Suprapubic skin (tissue), 4 donors: ENCODE data around the gene HIGD2B. TPM values are rescaled to one million over a fixed set of nuclear protein-coding genes. Genes with fewer than 3 reads are reported as not detected.
A peak's percentile ranks its signal among the peaks of the same experiment; 100 is the strongest.

Experiments used
- DNase-seq, 2 donors: peaks; one replicate each; pipeline ENCODE4 v3.0.0-alpha.2; 2019; ENCODE audit warnings: low spot score in 2 of 2
- H3K27ac ChIP-seq: fragments of 200-600 bp; sonication (generic); one replicate; pipeline ENCODE4 v1.5.1; 2019
- H3K27me3 ChIP-seq: fragments of 200-600 bp; sonication (generic); one replicate; pipeline ENCODE4 v1.5.1; 2019
- H3K36me3 ChIP-seq: fragments of 200-600 bp; sonication (generic); one replicate; pipeline ENCODE4 v1.5.1; 2019
- H3K4me1 ChIP-seq: fragments of 200-600 bp; sonication (generic); one replicate; pipeline ENCODE4 v1.5.1; 2019
- H3K4me3 ChIP-seq: fragments of 200-600 bp; sonication (generic); one replicate; pipeline ENCODE4 v1.5.1; 2019; ENCODE audit warnings: mild to moderate bottlenecking
- H3K9me3 ChIP-seq: fragments of 200-600 bp; sonication (generic); one replicate; pipeline ENCODE4 v1.5.1; 2019
- CTCF ChIP-seq, 2 donors: fragments of 200-600 bp in 1 of 2; fragments of 450-650 bp in 1 of 2; sonication (generic) in 1 of 2; IDR thresholded peaks; one replicate each; pipeline ENCODE4 v1.5.1; 2016 to 2019; ENCODE audit warnings: antibody characterized with exemption in 2 of 2, mild to moderate bottlenecking in 1 of 2, moderate library complexity in 1 of 2
- EP300 ChIP-seq: sonication (generic); formaldehyde crosslinking; IDR thresholded peaks from one replicate; pipeline ENCODE4 v1.6.1; 2017; ENCODE audit warnings: antibody characterized with exemption
- POLR2A ChIP-seq, 2 donors: fragments of 450-650 bp; IDR thresholded peaks; one replicate each; pipeline ENCODE4 v1.6.1; 2017; ENCODE audit warnings: antibody characterized with exemption in 2 of 2, mild to moderate bottlenecking in 2 of 2, moderate library complexity in 2 of 2
- POLR2AphosphoS5 ChIP-seq, 3 donors: sonication (generic); formaldehyde crosslinking; IDR thresholded peaks; one replicate each; pipeline ENCODE4 v1.6.1; 2017; ENCODE audit warnings: antibody characterized with exemption in 3 of 3
- WGBS: methylation state at CpG from one replicate; pipeline ENCODE4 v1.1.5; 2018; 5-methylcytosine and 5-hydroxymethylcytosine counted together
- total RNA-seq, 4 donors: library from RNA; depleted of rRNA; stranded (reverse); fragments of >200 nt; gene quantifications; one replicate each; pipeline ENCODE4 v1.1.0, GENCODE V29; 2016

The HIGD2B gene
- total RNA-seq, 4 donors from 2014 or later = not detected

- H3K4me1 ChIP-seq = peaks cover 19% of the 10 kb centered on the region
- no peak for DNase-seq
- peak overlapping the region; percentile 92 for H3K27ac ChIP-seq
- 28% methylated on average over 23 of the region's 23 CpGs for WGBS
- H3K9me3 ChIP-seq = no peaks in the 10 kb centered on the region
- H3K27me3 ChIP-seq = no peaks in the 10 kb centered on the region
- H3K36me3 ChIP-seq = no peaks in the 10 kb centered on the region
- peak overlapping the region; percentile 64 for H3K4me3 ChIP-seq
- no peak for TF ChIP-seq CTCF (IDR thresholded peaks at IDR 0.05)
- TF ChIP-seq POLR2A (IDR thresholded peaks at IDR 0.05) = no peak
- no peak for TF ChIP-seq POLR2AphosphoS5 (IDR thresholded peaks at IDR 0.05)
- TF ChIP-seq EP300 = no peak
Measured at GRCh38 chr15:72685301-72685924, 569 bp downstream of the HIGD2B start.

GRCh38 chr15:72682772-72683171 is 3.2 kb downstream of the HIGD2B start:
- no peak for DNase-seq
- TF ChIP-seq POLR2A (IDR thresholded peaks at IDR 0.05) = no peak
- no peak for TF ChIP-seq POLR2AphosphoS5 (IDR thresholded peaks at IDR 0.05)
- no peak for TF ChIP-seq CTCF (IDR thresholded peaks at IDR 0.05)
- TF ChIP-seq EP300 = no peak

GRCh38 chr15:72680931-72681330 is 5.1 kb downstream of the HIGD2B start:
- no peak overlapping the region for H3K27ac ChIP-seq
- no peak overlapping the region for H3K4me3 ChIP-seq
- TF ChIP-seq POLR2A (IDR thresholded peaks at IDR 0.05) (no peak), POLR2AphosphoS5 (IDR thresholded peaks at IDR 0.05) (no peak), CTCF (IDR thresholded peaks at IDR 0.05) (no peak), EP300 (no peak)
- H3K27me3 ChIP-seq = peaks cover 7% of the 10 kb centered on the region
- no peaks in the 10 kb centered on the region for H3K36me3 ChIP-seq
- no peak for DNase-seq
- no peaks in the 10 kb centered on the region for H3K9me3 ChIP-seq
- 57% methylated on average over 3 of the region's 3 CpGs for WGBS
- H3K4me1 ChIP-seq = peaks cover 9% of the 10 kb centered on the region

More at GRCh38 chr15:72682772-72683171, 3.2 kb downstream of the HIGD2B start:
- H3K4me1 ChIP-seq = peaks cover 19% of the 10 kb centered on the region
- 93% methylated on average over 3 of the region's 3 CpGs for WGBS
- peaks cover 5% of the 10 kb centered on the region for H3K27me3 ChIP-seq
- H3K27ac ChIP-seq = no peak overlapping the region
- no peaks in the 10 kb centered on the region for H3K9me3 ChIP-seq
- no peaks in the 10 kb centered on the region for H3K36me3 ChIP-seq
- H3K4me3 ChIP-seq = no peak overlapping the region

- DNase-seq = no peak
- no peak overlapping the region for H3K27ac ChIP-seq
- H3K4me1 ChIP-seq = no peaks in the 10 kb centered on the region
- TF ChIP-seq POLR2A (IDR thresholded peaks at IDR 0.05) (no peak), CTCF (IDR thresholded peaks at IDR 0.05) (no peak), POLR2AphosphoS5 (IDR thresholded peaks at IDR 0.05) (no peak), EP300 (no peak)
- WGBS = 92% methylated on average over 4 of the region's 4 CpGs
- H3K4me3 ChIP-seq = no peak overlapping the region
- H3K27me3 ChIP-seq = peaks cover 16% of the 10 kb centered on the region
- no peaks in the 10 kb centered on the region for H3K9me3 ChIP-seq
- no peaks in the 10 kb centered on the region for H3K36me3 ChIP-seq
Measured at GRCh38 chr15:72676838-72677237, 9.1 kb downstream of the HIGD2B start.

GRCh38 chr15:72671525-72671924 is 14.5 kb downstream of the HIGD2B start:
- no peak for TF ChIP-seq POLR2A (IDR thresholded peaks at IDR 0.05)

More at GRCh38 chr15:72671525-72671924, 14.5 kb downstream of the HIGD2B start:
- Histone ChIP-seq H3K9me3 (no peaks in the 10 kb centered on the region), H3K4me1 (peaks cover 5% of the 10 kb centered on the region), H3K27me3 (peaks cover 11% of the 10 kb centered on the region), H3K36me3 (no peaks in the 10 kb centered on the region), H3K4me3 (no peak overlapping the region), H3K27ac (no peak overlapping the region)
- 14% methylated on average over 3 of the region's 3 CpGs for WGBS
- no peak for DNase-seq
